Pons (tissue), 1 donor: ENCODE data around the gene ARL8A.
"Not testable (repeated sequence)": the region's sequence is repeated elsewhere in the genome, so short reads cannot be mapped to it uniquely, and the experiment has no call there.

ENCODE experiments used
- DNase-seq: peaks from one replicate; pipeline ENCODE4 v3.0.0-alpha.2; 2016; ENCODE audit warnings: low spot score

The ARL8A gene

GRCh38 chr1:202158810-202159533 is 14.4 kb upstream of the ARL8A start:
- DNase-seq, result no peak

- DNase-seq, result no peak
These were observed 13.4 kb upstream of the ARL8A start for GRCh38 chr1:202157945-202158344.

- no peak for DNase-seq
These were observed 12.1 kb upstream of the ARL8A start for GRCh38 chr1:202156590-202156989.

DNA sequence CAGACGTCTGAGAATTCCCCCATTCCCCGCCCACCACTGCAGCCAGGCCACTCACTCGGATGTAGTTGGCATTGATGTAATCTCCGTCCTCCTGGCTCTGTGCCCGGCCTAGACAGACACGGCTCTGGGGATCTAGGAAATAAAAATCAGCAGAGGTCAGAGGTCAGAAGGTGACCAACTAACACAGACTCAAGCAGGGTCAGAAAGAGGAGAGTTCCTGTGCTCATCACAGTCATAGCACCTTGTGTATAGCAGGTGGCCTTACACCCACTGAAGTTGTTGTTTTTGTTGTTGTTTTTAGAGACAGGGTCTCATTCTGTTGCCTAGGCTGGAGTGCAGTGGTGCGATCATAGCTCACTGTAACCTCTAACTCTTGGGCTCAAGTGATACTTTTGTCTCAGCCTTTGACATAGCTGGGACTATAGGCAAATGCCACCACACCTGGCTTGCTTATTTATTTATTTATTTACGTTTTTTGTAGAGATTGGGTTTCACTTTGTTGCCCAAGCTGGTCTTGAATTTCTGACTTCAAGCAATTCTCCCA is 11.0 kb upstream of the ARL8A start:
- no peak for DNase-seq

GRCh38 chr1:202154766-202155477 is 10.4 kb upstream of the ARL8A start:
- no peak for DNase-seq

- DNase-seq, result no peak
These were observed 9.7 kb upstream of the ARL8A start for GRCh38 chr1:202154148-202154765.

GRCh38 chr1:202153284-202153683 is 8.7 kb upstream of the ARL8A start:
- no peak for DNase-seq

DNA sequence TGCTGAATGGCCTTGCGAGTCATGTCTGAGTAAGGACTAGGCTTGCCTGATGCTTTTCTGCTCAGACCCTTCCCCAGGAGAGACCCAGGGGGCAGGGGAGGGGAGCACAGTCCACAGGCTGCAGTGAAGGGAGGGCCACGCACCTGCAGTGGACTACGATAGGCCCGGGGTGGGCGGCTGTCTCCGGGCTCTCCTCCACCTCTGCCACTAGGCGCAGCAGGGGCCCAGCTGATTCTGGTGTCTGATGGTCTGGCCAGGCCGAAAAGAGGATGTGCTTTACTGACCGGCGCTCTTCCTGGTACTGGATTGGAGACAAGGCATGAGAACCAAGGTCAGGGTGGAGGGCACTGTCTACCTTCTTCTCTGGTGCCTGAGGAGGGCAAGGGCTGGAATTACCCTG is 7.9 kb upstream of the ARL8A start:
- DNase-seq, result no peak

GRCh38 chr1:202151045-202151444 is 6.5 kb upstream of the ARL8A start:
- DNase-seq, result no peak

GRCh38 chr1:202150602-202151001 is 6.1 kb upstream of the ARL8A start:
- no peak for DNase-seq

DNA sequence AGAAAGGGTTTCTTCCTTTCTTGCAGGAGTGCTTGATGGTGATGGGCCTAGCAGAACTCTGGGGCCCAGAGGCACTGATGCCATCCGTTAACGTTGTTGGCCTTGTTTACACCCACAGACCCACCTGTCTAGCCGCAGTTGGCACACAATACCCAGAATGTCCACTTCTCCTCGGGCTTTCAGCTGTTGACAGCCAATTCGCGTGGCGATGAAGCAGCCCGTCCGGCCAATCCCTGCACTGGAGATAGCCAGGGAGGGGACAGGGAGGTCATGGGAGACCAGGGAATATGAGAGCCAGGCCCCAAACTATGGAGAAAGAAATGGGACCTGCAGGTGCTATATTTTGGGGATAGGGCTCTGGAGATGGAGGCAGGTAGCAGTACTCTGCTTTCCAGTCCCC is 5.7 kb upstream of the ARL8A start:
- DNase-seq, result no peak

GRCh38 chr1:202149566-202149965 is 5.0 kb upstream of the ARL8A start:
- no peak for DNase-seq

- no peak for DNase-seq
These were observed 3.9 kb upstream of the ARL8A start for GRCh38 chr1:202148391-202148790.

- no peak for DNase-seq
These were observed 2.5 kb upstream of the ARL8A start for GRCh38 chr1:202146993-202147392.

- no peak for DNase-seq
These were observed 1.7 kb upstream of the ARL8A start for GRCh38 chr1:202146279-202146678.

DNA sequence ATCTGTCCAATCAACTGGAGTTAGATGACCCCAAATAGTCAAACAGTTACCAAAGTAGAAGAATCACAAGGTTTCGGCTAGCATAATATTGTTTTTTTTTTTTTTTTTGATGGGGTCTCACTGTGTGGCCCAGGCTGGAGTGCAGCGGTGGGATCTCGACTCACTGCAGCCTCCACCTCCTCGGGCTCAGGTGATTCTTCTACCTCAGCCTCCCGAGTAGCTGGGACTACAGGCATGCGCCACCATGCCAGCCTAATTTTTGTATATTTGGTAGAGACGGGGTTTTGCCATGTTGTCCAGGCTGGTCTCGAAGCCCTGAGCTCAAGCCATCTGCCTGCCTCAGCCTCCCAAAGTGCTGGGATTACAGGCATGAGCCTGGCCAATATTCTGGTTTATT is 1.2 kb upstream of the ARL8A start:
- DNase-seq, result not testable (repeated sequence)

- DNase-seq, result no peak
These were observed 669 bp upstream of the ARL8A start for GRCh38 chr1:202145068-202145743.

DNA sequence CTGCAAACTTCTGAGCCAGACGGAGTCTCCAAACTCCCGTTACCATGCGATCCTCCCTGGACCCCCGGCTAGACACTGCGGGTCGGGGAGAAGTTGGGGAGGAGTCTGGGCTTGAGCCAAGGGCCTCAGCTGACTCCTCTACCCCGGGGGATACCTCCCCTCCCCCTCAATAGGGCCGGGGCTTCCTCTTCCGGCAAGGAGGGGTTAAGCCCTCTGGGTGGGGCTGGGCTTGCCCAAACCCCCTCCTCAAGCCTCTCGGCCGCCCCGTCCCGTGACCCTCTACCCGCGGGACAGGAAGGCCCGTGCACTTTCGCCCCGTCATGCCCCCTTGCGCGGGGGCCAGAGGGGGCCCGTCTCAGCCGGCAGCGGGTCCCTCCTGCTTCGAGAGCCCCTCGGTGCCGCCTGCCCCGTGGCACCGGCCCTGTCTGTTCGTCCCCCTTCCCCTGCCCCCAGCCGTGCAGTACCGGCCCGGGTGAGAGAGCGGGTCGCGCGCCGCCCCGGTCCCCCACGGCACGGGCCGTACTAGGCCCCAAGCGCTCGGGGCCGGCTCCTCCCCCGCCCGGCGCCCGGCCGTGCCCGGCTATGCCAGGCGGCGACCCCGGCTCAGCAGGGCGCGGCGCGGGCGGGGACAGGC is 652 bp downstream of the ARL8A start:
- DNase-seq, result no peak

DNA sequence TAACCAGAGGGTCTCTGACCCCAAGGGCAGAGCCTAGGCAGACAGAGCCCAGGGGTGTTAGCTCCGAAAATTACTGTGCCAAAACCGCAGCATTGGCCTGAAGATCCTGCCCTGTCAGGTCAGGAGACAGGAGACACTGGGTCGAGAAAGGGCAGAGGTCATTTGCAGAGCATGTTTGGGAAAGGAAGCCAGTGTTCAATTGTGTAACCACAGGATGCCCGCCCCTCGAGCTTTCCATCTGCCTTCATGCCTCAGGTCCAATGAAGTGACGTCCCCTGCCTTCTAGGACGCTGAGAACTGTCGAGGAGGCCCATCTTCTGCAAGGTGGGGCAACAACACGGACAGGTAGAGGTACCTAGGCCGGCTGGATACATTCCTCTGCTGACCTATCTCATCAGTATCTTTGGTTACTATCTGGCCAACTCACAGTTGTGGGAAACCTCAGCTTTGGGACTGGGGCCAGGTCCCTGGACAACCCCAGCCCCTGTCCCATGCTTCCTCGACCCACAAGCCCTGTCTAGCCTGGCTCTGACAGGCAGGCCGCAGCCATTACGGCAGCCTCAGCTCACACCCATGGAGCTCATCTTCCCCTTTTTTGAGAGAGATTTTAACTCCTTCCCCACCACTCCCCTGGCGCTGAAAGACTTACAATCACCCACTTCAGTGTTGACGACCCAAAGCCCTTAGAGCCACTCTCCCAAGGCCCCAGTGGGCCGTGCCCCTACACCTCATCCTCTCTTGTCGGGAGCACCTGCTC is 1.3 kb downstream of the ARL8A start:
- DNase-seq, result peak; percentile 59

DNA sequence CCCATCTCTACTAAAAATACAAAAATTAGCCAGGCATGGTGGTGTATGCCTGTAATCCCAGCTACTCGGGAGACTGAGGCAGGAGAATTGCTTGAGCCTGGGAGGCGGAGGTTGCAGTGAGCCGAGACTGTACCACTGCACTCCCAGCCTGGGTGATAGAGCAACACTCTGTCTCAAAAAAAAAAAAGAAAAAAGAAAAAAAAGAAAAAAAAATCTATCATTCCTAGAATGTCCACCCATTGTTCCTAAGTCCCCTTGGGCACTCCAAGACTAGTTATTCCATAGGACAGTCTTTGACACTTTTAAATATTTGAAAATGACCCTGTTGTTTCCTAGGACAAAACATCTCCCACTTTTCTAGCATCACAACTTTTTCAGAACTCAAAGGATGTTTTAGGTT is 3.1 kb downstream of the ARL8A start:
- DNase-seq, result not testable (repeated sequence)

GRCh38 chr1:202140833-202141232 is 3.7 kb downstream of the ARL8A start:
- no peak for DNase-seq
